Stimulated activated CD4-positive, alpha-beta T cell treated with anti-CD3 and anti-CD28 coated beads, Interleukin-4, amount 100 ng/mL, for 1 hour (primary cell): ENCODE results near the gene ABHD8.

Experiments
- DNase-seq: peaks from one replicate; pipeline ENCODE4 v3.0.0-alpha.2; 2020

Gene ABHD8

DNA sequence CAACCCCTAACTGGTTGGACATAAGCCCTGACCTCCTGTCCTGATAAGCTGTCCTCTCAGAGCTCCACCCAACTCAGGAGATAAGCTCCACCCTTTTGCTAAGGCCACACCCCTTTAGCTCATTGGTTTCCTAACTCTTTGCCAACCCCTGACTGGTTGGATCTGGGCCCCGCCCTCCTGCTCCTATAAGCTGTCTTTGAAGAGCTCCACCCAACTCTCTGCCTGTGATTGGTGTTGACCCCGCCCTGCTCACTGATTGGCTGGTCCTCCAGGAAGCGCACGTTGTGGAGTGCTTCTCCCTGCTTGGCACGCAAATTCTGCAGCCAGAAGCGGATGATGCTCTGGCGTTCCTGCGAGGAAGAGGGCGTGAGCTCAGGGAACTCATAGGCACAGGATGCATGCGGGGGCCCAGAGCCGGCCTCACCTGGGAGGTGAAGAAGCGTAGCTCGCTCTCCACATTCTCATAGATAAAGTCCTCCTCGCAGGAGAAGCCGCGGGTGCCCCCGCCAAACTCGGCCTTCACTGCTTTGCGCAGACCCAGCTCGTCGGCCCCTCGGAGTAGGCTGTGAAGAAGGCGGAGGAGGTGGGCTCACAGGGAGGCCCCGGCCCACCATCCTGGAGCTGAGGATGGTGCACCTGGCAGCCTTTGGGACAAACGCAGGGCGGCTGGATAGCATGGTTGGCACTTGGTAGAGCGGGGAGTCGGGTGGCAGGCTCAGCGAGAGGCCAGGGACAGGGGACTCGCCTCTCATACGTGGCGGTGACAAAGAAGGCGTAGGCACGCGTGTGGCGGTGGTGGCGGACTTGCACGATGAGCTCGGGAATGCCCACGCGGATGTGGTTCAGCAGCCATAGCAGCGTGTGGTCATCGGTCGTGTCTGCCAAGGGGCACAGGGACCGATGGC, 29.7 kb upstream of the ABHD8 start:
- DNase-seq: peak; percentile 34

DNA sequence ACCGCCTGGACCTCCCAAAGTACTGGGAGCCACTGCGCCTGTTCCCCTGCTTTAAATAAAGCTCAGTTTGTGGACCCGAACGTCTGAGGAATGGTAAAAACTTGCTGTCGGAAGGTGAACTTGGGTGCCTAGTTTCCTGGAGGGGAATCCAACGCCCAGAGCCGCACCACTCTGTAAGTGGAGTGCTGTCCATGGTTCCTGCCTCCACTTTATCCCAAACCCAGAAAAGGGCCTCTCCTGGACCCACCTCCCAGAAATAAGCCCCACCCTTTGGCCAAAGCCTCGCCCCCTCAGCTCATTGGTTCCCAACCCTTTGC, 29.1 kb upstream of the ABHD8 start:
- DNase-seq: no peak

DNA sequence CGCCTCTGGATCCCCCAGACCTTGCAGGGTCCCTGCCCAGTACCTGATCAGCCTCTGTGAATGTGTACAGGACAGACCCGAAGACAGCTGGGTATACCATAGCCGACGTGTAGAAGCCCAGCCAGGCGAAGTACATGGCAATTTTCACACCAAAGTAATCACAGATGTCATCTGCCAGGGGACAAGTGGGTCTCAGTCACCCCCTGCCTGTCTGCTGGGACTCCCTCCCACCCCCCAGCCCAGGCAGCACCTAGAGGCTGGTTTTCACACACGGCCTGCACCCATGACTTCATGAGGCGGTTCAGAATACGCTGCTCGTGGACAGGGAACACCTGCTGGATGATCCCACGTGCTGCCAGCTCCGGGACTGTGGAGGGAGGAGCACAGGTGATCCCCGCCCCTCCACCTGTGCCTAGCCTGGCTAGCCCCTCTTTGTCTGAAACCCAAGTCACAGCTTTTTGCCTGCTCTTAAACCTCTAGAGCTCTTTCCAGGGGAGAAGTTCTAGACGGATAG, 27.9 kb upstream of the ABHD8 start:
- DNase-seq: no peak

DNA sequence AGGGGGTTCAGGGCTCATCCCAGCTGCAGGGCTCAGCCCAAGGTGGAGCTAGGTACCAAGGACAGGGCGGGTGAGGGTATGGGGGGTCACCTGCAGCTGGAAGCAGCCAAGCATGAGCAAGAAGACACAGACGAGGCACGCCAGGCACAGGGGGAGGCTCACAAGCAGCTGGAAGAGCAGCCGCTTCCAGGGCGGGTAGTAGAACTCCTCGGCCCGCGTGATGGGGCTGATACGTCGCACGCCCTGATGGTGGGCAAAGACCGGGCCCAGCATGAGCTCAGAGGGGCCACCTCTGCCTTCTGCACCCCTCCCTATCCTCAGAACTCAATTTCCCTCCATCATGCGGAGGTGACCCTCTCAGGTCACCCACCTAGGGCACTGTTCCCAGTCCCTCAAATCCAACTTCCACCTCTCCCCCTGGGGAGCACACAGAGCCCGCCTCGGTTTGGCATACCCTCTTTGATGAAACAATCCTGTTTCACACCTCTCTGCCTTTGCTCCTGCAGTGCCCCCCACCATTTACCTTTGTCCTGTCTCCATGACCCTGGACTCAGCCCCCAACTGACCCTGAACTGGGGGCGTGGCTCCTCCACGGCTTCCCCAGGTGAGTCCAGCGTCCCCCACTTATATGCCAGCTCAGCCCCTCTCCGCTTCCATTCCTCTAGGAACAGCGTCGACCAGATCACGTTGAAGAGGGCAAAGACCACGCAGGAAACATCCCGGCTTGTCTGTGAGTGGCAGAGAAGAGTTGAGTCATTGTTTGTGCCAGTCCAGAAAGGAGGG, 27.2 kb upstream of the ABHD8 start:
- DNase-seq: no peak

DNA sequence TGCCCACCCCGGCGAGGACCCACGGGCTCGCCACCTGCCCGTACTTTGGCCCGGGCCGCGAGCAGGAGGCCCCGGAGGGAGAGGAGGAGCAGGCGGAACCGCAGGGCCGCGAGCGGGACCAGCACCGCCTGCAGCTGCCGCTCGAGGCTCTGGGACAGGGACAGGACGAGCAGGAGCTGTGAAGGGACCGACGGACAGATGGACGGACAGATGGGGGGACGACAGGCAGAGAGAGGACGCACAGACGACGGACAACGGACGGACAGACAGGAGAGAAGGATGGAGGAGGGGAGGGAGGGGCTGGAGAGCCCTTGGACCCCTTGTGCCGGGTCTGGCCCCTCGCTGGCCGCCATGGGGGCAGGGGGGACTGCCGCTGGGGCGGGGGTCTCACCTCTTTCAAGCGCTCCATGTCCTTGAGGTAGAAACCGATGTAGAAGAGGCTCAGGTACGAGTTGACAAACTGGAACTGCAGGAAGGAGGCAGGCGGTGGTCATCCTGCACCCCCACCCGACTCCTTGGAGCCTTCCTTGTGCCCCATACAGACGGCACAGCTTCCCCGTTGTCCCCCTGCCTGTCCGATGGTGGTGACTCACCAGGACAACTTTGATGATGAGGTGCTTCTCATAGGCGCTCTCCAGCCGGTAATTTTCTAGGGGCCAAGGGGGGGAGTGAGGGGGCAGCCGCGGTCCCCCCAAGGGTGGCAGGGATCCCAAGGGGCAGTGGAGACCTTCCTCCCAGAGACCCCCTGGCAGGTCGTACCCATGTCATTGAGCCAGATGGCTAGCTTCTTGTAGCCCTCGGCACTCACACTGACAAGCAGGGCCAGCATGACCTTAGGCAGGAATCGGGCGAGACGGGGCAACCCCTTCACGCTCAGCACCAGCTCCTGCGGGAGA, 26.4 kb upstream of the ABHD8 start:
- DNase-seq: no peak

DNA sequence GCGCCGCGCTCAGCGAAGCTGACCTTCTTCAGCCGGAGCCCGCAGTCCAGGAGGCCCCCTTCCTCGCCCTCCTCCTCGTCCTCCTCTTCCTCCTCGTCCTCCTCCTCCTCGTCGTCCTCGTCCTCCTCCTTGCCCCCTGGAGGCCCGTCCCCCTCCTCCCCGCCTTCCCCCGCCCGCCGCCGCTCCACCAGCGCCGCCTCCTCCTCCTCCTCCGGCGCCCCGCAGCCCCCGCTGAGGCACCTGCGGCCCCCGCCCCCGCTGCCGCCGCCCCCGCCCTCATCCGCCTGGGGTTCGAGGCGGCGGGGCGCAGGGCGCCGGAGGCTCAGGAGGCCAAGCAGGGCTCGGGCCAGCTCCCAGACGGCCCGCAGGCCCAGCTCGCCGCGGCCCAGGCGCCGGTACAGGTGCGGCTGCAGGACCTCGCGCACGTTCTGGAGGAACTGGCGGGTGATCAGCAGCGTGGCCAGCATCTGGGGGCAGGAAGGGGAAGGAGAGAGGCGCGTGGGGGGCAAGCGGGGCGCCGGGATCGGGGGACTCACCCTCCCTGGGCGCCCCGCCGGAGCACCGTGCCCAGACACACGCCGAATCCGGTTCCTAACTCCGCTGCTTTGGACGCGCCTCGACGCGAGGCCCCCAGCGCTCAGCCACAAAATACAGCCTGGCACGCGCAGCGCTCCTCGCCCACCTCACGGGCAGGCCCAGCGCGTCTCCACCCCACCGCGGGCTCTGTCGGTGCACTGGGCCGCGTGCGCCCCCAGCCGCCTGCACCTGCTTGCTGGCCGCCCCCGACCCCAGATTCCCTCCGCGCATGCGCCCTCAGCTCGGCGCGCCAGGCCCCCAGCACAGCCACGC, 25.5 kb upstream of the ABHD8 start:
- DNase-seq: peak; percentile 51

DNA sequence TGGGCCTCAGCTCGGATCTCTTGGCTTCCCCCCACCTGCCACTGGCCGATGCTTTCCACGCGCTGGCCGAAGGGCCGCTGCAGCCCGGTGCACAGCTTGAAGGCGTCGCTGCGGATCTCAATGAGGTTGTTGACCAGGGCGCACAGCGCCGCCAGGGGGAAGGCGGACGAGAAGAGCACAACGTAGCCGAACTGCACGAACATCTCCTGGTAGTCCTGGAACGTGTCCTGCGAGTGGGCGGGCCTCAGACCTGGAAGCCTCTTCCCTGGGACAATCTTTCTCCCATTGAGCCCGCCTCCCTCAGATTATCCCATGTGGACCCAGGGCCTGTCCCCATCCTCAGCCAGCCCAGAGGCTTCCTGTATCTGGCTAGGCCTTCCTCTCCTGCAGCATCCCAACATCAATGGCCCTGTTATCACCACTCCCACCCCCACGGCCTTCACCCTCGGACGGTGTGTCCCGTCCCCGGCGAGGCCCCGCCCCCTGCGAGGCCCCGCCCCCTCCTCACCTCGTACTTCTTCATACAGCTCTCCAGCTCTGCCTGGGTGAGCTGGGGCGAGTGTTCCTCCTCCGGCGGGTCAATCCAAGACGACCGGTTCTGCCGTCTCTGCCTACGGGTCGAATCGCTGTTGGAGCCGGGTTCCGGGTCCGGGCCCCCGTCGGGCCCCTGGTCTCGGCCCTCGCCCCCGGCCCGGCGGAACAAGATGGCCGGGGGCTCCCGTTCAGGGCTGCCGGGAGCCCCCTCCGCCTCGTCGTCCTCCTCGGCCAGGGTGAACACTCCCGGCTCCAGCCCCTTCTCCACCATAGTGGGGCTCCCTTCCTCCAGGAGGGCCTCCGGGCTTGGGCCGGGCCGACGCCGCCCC, 24.7 kb upstream of the ABHD8 start:
- DNase-seq: peak; percentile 66

DNA sequence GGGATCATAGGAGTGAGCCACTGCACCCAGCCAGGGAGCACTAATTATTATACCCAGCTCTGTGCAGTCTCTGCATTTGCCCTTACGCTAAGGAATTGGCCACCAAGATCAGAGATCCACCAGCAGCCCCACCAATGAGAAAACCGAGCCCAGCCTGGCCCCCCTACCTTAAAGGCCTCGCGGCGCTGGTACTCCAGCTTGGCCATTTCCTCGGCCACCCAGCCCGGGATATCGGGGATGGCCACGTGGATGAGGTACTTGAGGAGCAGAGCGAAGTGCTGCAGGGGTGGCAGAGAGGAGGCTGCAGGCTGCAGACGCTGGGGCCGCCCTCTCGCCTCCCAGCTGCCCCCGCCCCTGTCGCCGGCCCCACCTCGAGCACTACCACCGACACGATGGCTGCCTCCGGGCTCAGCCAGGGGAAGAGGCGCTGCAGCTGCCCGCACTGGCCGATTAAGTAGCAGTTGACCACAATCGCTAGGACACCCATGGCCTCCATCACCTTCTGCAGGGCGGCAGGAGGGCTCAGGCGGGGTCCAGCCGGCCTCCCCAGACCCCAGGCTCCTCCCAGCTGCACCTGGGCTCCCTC, 23.9 kb upstream of the ABHD8 start:
- DNase-seq: no peak

DNA sequence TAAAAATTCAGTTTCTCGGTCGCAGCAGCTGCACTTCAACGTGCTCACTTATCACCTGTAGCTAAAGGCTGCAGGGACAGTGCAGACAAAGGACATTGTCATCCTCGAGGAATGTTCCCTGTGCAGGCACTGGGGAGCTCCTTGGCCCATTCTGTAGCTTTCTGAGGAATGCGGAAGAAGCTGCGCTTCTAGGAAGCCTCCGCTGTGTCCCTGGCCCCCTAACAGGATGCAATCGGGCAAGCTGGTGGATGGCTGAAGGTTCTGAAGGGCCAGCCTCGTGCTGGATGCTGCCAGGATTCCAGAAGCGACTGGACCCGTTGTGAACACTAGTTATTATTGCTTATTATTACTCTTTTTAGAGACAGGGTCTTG, 23.4 kb upstream of the ABHD8 start:
- no peak for DNase-seq

DNA sequence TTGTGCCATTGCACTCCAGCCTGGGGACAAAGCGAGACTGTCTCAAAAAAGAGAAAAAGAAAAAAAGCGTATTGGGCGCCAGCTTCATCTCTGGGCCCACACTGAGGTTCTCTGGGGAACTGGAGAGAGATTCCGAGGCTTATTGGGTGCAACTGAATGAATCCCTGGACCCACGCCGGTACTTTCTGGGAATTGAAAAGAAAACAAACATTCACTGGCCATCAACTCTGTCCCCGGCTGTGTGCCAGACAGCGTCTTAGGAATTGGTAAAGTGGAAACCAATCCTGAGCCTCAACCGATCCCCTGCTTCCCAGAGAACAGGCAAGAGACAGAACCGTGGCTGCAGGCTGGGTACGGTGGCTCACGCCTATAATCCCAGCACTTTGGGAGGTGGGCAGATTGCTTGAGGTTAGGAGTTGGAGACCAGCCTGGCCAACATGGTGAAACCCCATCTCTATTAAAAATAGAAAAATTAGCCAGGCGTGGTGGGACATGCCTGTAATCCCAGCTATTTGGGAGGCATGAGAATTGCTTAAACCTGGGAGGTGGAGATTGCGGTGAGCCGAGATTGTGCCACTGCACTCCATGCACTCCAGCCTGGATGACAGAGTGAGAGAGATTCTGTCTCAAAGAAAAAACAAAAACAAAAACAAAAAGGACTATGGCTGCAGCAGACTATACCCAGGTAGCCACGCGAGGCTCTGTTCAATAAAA, 22.8 kb upstream of the ABHD8 start:
- DNase-seq: no peak

DNA sequence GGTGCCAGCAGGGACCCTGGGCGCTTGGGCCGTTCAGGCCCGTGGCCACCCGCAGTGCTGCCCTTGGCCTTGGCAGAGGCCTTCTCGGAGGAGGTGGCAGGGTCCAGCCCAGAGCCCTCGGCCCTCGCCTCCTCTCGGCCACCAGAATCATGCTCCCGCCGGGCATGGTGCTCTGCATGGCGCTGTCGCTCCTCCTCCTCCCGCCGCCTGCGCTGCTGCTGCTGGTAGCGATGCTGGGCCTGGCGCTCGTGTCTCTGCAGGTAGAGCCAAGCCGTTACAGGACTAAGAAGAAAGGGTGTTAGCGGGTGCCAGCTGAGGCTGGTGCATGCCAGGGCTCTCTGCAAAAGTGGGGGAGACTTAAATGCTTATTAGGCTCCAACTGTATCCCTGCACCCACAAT, 21.9 kb upstream of the ABHD8 start:
- no peak for DNase-seq

DNA sequence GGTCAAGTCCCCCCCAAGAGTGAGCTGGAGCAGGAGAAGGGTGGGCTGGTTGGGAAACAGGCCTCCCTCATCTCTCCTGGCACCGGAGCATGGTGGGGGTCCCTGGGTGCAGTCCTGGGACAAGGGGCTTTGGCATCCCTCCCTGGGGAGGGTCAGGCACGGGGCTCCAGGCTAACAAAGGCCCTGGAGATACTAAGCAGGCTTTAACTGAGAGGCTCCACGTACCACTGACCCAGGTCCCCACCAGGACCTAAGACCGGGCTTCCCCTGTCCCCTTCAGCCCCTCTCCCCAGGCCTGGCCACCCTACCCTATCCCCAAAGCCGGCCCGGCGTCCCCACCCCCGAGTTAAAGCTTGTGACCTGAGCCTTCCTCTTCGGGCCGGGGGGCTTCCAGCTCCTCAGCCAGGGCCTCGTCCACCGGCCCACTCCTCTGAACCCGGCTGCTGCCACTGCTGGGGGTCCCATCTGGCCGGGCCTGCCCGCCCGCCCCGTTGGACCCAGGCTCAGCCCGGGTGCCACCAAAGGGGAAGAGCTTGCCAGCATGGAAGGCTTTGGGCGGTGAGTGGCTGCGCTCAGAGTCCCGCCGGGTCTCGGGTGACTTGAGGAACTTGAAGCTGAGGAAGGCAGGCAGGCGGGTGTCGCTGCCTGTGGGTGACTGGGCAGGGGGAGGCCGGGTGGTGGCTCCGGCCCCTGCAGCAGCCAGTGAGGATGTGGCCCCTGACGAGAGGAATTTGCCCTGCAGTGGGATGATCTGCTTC, 21.3 kb upstream of the ABHD8 start:
- no peak for DNase-seq

DNA sequence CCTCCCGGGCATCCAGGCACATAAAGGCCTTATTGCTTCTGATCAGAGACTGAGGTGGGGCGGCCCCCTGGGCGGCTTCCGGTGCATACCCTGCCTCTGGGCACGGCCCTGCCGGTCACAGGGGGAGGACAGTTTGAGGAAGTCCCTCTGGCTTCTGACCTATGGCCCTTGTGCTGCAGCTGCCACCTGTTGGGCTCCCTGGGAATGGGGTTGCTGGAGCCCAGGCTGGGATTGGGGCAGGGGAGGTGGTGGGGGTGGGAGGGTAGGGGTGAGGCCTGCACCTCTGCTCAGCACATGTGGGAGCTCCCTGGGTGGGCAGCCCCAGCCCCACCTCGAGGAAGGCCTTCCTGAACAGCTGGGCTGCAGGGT, 20.7 kb upstream of the ABHD8 start:
- DNase-seq: no peak

DNA sequence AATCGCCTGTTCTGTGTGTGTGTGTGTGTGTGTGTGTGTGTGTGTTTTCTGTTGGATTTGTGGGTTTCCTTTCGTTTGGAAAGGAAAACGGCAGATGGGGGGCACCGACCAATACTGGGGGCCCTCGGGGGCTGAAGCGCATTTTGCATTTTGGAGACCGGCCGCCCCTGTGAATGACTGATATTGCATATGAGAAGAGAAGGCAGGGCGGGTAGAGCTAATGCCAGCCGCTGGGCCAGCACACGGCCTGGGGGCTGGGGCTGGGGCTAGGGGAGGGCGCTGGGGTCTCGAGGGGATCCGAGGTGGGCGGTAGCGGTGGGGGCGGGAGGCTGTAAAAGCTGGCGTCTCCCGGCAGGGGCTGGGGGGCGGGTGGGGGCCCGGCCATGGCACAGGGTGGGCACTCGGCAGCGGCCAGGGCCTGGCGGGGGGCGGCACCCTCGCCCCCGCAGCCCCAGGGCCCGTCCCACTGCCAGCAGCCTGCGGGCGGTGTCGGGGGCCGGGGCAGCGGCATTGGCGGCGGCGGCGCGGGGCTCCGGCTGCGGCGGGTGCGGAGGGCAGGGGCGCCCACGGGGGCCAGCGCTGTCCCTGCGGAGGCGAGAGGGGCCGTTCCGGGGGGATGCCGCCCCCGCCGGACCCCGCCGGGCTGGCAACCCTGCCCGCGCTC, 20.2 kb upstream of the ABHD8 start:
- DNase-seq: no peak

DNA sequence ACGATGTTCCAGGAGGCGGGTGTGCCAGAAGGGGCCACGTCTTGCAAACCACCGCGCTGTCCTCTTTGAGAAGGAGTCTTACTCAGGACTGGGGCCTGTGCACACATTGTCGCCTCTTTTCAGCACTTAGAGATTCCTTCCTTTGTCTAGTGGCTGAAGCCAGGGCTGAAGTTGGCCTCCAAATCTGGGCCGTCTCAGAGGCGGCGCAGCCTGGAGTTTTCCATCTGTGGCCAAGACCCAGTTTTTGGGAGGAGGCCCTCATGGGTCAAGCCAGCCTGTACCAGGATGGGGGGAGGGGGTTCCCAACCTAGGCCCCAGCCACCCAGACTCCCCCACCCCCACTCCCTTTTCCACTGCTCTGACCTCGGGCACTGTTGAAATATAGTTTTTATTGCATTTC, 19.6 kb upstream of the ABHD8 start:
- no peak for DNase-seq

DNA sequence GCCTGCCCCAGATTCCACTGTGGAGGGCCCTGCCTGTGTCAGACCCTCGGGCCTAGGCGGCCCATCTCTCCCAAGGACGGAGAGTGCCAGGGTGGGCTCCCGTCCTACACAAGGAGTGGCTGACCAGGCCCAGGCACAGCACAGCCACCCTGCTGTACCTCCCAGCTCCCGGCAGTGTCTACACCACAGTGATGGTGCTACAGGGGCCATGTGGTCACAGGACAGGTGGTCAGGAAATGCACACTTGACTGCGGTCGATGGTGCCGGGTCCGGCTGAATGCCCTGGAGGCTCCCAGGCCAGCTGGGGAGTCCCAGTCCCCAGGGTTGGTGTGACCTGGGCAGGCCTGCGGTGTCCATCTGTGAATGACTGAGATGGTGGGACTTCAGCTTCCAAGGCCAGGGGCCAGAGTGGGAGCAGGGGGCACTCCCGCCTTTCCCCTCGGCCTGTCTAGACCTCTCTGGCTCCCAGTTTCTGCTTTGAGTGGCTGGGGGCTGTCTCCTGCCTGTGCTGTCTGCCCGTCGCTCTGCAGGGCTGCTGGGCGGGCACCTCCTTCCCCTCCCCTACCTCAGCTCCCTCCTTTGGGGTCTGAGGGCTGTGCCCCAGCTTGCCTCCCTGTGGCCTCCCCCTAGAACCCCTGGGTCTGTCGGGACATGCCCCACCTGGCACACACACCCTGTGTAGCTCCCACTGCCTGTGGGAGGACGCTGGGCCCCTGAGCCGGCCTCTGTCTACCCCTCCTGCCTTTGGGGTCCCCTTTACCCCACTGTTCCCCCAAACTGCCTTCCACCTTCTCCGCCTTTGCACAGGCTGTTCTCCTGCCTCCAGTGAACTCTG, 18.6 kb upstream of the ABHD8 start:
- no peak for DNase-seq

DNA sequence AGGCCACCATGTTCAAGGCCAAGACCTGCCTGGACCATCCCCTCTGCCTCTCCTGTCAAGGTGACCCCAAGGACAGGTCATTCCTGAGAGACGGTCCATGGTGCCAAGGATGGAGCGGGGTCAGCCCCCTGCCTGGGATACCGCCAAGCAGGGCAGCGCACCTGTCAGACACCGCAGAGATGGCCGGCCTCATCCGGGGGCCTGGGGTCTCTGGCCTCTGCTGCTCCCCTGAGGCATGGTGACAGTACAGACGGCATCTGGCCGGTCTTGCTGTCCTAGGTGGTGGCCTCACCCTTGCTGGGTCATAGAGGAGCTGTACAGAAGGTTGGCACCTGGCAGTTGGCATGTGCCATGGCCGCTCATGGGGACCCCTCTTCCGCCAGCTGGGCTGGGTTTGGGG, 17.2 kb upstream of the ABHD8 start:
- DNase-seq: no peak
